ENCODE measurements around the gene LAMA3. TPM values are rescaled to one million over a fixed set of nuclear protein-coding genes. Genes with fewer than 3 reads are reported as not detected.

LAMA3 gene
- total RNA-seq, 2 donors from 2014 or later: 9.3 to 21.1 TPM

DNA sequence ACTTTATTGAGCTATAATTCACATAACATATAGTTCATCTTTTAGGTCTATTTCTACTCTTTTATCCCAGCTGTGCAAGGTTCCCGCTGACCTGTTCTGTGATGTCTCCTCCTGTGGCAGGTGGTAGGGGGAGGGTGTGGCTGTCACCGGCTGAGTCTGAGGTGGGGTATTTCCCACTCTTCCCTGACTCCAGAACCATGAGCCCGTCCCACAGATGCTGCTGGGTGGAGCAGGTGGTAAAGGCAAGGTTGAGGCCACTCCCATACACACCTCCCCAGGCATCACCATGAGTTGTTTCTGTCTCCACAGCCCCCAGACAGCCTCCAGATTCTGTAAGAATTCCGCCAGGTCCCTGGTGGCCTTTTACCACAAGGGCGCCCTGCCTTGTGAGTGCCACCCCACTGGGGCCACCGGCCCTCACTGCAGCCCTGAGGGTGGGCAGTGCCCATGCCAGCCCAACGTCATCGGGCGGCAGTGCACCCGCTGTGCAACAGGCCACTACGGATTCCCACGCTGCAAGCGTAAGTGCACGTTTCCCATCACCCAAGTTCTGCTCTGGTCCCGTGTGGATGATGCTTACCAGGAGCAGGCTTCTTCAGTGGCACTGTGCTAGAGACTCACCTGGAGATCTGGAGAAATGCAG lies 156.9 kb downstream of the LAMA3 start:
- DNase-seq: no peak
- intact Hi-C loops (cut with DNase I): no loop called here
- no peak overlapping the region for H3K4me3 ChIP-seq
- H3K27me3 ChIP-seq: no peaks in the 10 kb centered on the region
- H3K36me3 ChIP-seq (replicated peaks in 1 of 2; ENCODE audit: insufficient read depth in 1 of 2, low read depth in 2 of 2): no peaks in the 10 kb centered on the region
- no peak overlapping the region for H3K27ac ChIP-seq
- no peak for ATAC-seq
- 91 to 96% methylated on average over 13 to 15 of the region's 15 CpGs for WGBS, 2 donors
- TF ChIP-seq, protein P1, sequence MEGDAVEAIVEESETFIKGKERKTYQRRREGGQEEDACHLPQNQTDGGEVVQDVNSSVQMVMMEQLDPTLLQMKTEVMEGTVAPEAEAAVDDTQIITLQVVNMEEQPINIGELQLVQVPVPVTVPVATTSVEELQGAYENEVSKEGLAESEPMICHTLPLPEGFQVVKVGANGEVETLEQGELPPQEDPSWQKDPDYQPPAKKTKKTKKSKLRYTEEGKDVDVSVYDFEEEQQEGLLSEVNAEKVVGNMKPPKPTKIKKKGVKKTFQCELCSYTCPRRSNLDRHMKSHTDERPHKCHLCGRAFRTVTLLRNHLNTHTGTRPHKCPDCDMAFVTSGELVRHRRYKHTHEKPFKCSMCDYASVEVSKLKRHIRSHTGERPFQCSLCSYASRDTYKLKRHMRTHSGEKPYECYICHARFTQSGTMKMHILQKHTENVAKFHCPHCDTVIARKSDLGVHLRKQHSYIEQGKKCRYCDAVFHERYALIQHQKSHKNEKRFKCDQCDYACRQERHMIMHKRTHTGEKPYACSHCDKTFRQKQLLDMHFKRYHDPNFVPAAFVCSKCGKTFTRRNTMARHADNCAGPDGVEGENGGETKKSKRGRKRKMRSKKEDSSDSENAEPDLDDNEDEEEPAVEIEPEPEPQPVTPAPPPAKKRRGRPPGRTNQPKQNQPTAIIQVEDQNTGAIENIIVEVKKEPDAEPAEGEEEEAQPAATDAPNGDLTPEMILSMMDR (IDR thresholded peaks at IDR 0.05): no peak
- no peak for TF ChIP-seq POLR2A (IDR thresholded peaks at IDR 0.05)
- H3K9me3 ChIP-seq: no peaks in the 10 kb centered on the region
- H3K4me1 ChIP-seq: no peaks in the 10 kb centered on the region

DNA sequence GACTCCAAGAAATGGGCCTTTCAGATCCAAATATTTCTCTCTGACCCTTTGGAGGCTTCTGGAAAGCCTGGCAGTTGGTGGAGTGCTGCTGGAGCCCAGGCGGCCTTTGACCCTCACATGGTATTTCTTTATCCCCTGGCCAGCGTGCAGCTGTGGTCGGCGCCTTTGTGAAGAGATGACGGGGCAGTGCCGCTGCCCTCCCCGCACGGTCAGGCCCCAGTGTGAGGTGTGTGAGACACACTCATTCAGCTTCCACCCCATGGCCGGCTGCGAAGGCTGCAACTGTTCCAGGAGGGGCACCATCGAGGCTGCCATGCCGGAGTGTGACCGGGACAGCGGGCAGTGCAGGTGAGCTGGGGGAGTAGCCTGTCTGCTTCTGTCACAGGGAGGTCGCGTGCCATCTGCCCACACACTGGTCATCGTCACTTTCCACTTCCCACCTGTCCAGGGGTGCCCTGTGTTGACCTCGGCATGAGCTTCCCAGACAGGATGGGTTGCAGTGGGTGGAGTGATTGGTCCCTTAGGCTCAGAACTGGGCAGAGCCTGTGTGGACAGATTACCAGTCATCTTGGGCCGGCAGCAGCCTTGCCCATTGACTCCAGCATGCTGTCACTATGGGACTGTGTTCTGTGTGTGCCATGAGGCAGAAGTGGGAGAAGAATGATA lies 158.2 kb downstream of the LAMA3 start:
- H3K36me3 ChIP-seq (replicated peaks in 1 of 2; ENCODE audit: insufficient read depth in 1 of 2, low read depth in 2 of 2): no peaks in the 10 kb centered on the region
- H3K27ac ChIP-seq: no peak overlapping the region
- intact Hi-C loops (cut with DNase I): no loop called here
- H3K4me3 ChIP-seq: no peak overlapping the region
- TF ChIP-seq, protein P1 (IDR thresholded peaks at IDR 0.05): no peak
- TF ChIP-seq POLR2A (IDR thresholded peaks at IDR 0.05): no peak
- ATAC-seq (no peak), DNase-seq (no peak)
- peaks cover 7% of the 10 kb centered on the region for H3K4me1 ChIP-seq
- H3K27me3 ChIP-seq: no peaks in the 10 kb centered on the region
- WGBS, 2 donors: 93 to 98% methylated on average over 6 to 19 of the region's 19 CpGs
- H3K9me3 ChIP-seq: no peaks in the 10 kb centered on the region

DNA sequence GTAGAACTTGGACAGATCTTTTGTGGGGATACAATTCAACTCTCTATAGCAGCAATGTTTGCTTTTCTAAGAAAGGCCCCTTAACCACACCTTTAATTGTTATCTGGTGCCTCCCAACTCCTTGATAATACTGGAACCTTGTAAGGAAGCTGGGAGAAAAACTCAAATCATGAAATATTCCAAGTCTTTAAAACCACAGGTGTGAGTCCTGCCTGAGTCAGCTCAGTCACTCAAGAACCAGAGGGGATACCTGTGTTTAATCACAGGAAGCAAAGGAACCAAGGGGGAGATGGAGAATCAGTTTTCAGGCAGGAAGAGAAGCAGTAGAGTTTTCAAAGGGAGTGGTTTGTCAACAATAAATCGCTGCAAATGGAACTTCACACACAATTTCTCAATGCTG lies 159.9 kb downstream of the LAMA3 start:
- 38 to 56% methylated on average over 1 of the region's 1 CpG for WGBS, 2 donors
- no peak overlapping the region for H3K27ac ChIP-seq
- intact Hi-C loops (cut with DNase I): no loop called here
- H3K4me3 ChIP-seq: no peak overlapping the region
- DNase-seq (no peak), ATAC-seq (no peak)
- no peaks in the 10 kb centered on the region for H3K9me3 ChIP-seq
- TF ChIP-seq, protein P1 (IDR thresholded peaks at IDR 0.05): no peak
- TF ChIP-seq POLR2A (IDR thresholded peaks at IDR 0.05): no peak
- peaks cover 7% of the 10 kb centered on the region for H3K4me1 ChIP-seq
- no peaks in the 10 kb centered on the region for H3K27me3 ChIP-seq
- H3K36me3 ChIP-seq (replicated peaks in 1 of 2; ENCODE audit: insufficient read depth in 1 of 2, low read depth in 2 of 2): no peaks in the 10 kb centered on the region

DNA sequence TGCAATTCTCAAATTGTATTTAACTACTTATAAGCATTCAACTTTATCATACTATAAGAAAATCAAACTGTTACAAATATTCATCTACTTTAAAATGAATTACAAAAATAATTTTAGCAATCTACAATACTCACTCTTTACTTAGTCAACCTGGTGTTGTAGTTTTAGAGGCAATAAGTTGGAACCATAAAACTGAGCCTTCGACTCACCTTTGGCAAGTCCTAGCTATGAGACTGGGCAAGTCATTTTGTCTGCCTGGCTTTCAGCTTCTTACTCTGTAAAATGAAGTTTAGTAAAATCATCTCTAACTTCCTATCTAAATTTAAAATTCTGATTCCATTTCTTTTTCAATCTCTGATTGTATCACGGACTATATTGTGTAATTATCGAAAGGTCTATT lies 161.0 kb downstream of the LAMA3 start:
- Histone ChIP-seq H3K27ac (no peak overlapping the region), H3K4me3 (no peak overlapping the region), H3K9me3 (no peaks in the 10 kb centered on the region), H3K27me3 (no peaks in the 10 kb centered on the region), H3K4me1 (peaks cover 7% of the 10 kb centered on the region), H3K36me3 (replicated peaks in 1 of 2; ENCODE audit: insufficient read depth in 1 of 2, low read depth in 2 of 2) (no peaks in the 10 kb centered on the region)
- intact Hi-C loops (cut with DNase I): no loop called here
- no peak for ATAC-seq
- WGBS, 2 donors: 93 to 97% methylated on average over 3 of the region's 3 CpGs
- no peak for TF ChIP-seq POLR2A (IDR thresholded peaks at IDR 0.05)
- TF ChIP-seq, protein P1 (IDR thresholded peaks at IDR 0.05): no peak
- DNase-seq: no peak
